ENCODE data around the gene CDK5RAP2.

CDK5RAP2 gene

DNA sequence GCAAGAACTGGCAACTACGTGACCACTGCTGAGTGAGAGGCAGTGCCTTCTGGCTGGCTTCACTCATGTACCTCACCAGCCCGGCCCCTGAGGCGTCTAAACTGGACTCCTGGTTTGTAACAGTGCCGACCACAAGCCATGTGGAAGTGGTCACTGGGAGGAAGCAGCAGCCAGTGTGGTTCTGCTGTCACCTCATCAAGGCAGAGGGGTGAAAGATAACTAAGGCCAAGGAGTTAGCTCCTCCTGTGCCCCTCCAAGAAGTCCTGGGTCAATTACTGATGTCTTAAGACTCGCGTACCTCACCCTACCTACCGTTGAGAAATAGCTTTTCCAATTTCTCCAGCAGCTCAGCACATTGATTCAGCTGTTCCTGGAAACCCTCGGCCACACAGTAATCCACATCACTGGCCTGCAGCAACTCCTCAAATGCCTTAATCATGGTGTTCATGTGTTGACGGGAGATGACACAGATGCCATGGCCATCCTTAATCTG is 142.9 kb downstream of the CDK5RAP2 start:
- peak; percentile 21 for DNase-seq (ENCODE audit: low spot score)

DNA sequence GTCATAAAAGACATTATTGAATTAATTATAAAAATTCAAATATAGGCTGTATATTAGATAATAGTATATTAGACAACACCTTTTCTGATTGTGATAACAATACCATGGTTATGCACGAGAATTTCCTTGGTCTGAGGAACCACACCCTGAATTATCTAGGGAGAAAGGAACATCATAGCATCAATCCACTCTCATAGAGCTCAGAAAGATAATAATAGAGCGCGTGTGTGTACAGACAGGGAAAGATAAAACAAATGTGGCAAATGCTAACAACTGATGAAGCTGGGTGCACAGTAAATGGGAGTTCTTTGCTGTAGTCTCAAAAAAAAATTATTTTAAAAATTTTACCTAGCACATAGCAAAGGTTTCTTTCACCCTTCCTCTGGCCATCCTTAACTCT is 143.5 kb downstream of the CDK5RAP2 start:
- no peak for DNase-seq (ENCODE audit: low spot score)

DNA sequence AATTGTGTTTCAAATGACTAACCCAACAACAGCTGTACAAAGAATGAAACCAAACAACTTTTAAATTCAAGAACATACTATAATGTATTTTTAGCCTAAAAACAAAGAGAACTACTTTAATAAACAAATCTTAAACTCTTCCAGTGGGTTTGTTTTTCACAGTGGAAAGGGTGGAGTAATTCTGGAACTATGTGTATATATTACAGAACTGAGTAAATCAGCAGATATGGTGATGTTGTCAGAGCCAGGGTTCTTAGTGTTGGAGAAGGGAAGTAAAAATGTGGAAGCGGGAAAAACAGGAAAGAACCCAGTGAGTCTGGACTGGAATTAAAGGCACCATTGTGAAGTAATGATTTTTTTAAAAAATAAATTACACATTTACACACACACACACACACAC is 144.9 kb downstream of the CDK5RAP2 start:
- no peak for DNase-seq (ENCODE audit: low spot score)

DNA sequence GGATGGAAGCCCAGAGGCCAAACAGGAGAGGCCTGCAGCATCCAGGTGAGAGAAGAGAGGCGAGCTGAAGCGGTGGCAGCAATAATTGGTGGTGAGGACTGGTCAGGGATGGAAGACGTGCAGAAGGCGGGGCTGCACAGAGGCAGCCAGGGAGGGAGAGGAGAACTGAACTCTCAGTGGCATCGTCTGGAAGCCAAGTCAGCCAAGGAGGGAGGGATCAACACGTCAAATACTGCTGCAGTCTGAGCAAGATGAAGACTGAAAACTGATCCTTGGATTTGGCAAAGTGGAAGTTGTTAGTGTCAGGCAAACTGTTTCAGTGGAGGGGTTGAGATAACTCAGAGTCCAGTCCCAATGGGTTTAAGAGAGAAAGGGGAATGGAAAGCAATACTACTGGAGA is 145.4 kb downstream of the CDK5RAP2 start:
- DNase-seq (ENCODE audit: low spot score), result no peak

DNA sequence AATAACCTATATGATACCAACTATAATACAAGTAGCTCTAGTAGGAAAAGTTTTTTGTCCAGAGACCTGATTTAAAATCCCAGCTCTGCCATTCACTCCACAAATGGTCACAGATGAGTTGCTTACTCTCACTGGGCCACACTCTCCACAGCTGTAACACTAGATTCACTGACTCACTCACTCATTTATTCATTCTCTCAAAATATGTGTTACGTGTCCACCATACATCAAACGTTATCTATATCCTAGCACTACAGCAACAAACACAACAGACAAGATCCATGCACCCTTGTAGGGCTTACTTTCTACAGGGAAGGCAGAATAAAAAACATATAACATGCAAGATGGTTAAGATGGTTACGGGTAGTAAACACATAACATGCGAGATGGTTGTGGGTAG is 146.3 kb downstream of the CDK5RAP2 start:
- DNase-seq (ENCODE audit: low spot score), result no peak

DNA sequence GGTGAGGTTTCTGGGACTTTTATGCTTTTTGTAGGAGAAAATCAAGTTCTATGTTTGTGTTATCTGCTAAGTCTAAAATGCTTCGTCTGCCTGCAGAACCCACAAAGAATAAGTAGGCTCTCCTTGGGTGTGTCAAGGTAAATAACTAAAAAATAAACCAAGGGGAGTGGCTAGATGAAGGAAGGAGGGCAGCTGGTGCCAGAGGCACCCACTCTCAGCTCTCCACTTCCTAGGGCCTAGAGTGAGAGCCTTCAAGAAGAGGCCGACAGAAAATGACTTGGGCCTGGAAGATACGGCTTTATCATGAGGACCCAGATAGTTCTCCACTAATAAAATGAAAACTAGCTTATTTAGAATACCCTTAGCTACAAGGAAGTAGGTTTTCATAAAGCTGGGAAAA is 147.4 kb downstream of the CDK5RAP2 start:
- DNase-seq (ENCODE audit: low spot score), result no peak

DNA sequence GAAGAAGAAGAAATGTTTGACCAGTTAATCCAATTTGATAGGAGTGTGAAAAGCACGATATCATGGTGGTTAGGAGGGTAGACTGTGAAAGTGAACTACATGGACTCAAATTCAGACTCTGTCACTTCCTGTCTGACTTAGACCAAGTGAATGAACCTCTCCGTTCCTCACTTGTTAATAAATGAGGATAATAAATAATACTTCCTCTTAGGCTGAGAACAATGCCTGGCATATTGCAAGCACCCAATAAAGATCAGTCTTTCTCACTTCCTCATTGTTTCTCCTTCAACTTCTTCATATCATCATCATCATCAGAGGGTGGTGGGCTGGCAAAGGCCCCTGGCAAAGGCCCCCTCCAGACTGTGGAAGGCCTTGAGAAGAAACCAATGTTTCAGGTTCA is 148.7 kb downstream of the CDK5RAP2 start:
- no peak for DNase-seq (ENCODE audit: low spot score)

DNA sequence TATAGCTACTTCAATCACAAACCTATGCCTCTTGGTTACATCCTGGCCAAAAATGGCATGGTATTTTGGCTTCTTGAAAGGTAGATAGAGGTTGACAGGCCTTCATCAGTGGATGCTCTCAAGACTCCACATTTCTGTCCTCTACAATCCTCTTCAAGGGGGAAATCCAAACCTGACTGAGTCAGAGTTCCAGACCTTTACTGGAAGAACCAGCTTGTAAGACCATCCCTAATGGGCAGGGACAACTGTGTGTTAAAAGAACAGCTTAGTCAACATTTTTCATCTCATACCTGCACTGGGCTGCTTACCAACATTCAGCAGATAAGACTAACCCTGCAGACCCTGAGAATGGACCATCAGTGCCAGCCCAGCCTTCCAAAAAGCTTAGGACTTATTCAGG is 155.7 kb downstream of the CDK5RAP2 start:
- DNase-seq (ENCODE audit: low spot score), result no peak

DNA sequence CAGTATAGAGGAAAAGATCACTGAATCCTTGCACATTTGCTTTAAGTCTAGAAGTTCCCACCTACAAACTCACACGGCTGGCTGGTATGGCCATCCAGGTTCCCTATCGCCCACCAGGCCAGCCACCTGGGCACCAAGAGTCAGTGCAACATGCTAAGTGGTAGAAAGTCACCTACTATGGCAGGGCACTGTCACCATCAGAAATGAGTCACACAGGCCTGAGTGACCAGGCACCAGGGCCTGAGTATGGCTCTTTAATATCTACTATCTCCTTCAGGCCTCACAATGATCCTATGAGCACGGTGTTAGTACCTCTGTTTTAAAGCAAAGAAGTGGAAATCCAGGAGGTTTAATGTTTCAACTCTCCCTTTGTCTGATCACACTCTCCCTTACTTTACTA is 156.2 kb downstream of the CDK5RAP2 start:
- DNase-seq (ENCODE audit: low spot score), result no peak

DNA sequence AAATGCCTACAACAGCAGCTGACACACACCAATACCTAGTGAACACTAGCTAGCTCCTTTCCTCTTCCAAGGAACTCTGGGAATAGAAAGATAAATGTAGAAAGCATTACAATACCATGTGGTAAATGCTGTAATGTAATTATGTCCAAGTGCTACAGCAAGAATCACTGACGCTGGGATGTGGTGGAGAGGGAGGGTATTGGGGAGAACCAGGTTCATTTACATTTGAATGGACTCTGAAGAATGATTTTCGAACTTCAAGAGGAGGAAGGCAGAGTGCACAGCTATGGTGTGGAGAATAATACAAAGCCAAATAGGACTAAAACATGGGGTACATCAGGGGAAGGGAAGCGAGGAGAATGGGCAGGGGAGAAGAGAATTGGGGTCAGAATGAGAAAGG is 158.0 kb downstream of the CDK5RAP2 start:
- no peak for DNase-seq (ENCODE audit: low spot score)

DNA sequence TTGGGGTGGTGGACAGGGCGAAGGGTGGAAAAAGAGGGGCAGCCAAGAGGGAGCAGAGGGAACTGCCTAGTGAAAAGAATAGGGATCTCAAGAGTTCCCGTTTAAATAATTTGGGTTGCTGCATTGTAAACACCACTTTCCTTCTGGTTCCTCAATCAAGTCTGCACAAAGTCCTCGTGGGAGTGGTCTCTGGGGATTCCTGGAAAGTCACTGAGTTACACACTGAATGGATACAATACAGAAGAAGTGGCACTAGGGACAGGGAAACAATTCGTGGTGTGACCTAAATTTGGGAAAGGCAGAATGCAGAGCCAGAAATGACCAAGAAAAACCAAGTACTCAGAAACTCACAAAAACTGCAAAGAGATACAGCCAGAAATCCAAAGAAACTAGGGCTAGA is 161.7 kb downstream of the CDK5RAP2 start:
- no peak for DNase-seq (ENCODE audit: low spot score)

DNA sequence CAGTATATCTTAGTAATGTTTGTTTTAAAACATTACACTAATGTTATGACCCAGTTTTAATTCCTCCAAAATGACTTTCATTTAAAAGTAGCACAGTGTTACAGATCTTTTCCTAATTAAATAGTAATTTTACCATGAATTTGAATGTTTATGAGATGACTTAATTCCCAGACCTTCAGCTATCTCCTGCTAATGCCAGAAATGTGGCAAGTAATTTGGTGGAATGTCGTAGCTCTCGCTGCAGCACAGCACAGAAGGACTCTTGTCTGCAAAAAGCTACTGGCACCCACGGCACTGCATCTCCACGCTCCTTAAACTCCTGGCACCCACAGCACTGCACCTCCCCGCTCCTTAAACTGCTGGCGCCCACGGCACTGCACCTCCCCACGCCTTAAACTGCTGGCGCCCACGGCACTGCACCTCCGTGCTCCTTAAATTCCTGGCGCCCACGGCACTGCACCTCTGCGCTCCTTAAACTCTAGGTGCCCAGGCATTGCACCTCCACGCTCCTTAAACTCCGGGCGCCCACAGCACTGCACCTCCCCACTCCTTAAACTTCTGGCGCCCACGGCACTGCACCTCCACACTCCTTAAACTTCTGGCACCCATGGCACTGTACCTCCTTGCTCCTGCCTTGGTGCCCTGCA is 163.1 kb downstream of the CDK5RAP2 start:
- no peak for DNase-seq (ENCODE audit: low spot score)

DNA sequence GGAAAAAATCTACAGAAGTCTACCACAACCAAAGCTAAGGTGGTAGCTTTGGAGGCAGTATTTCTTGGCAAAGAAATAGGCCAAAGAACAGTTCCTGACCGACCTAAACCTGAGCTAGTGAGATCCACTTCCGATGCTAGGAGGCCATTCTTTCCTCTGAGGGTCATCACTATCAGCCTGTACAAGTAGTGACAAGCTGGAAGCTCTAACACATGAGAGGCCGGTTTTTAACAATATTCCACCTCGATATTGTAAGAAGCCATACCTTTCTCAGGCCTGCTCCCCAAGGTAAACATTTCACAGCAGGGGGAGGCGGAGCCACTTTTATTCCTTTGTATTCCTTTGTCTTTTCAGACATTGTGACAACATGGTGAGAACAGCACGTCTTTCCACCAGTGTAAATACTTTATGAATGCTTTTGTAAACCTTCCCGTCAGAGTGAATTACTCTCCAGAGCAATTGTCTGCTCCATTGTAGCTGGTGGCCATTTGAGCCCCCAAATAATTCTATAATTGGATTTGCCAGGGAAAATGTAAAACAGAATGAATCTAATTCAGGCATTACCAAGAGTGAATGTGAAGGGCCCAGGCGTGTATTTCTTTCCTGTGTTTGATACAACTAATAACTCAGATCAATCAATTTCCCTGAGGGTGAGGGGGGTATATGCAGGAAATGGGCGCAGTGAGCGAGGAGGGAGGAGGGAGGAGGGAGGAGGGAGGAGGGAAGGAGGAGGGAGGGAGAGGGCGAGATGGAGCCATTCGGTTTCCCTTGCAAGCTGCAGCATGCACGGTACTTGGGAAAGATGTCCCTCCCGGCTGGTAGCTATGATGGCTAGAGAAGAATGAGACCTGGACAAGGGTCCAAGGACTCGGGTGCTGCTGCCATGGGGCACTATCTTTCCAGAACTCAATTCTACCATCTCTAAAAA is 166.6 kb downstream of the CDK5RAP2 start:
- DNase-seq (ENCODE audit: low spot score), result no peak

DNA sequence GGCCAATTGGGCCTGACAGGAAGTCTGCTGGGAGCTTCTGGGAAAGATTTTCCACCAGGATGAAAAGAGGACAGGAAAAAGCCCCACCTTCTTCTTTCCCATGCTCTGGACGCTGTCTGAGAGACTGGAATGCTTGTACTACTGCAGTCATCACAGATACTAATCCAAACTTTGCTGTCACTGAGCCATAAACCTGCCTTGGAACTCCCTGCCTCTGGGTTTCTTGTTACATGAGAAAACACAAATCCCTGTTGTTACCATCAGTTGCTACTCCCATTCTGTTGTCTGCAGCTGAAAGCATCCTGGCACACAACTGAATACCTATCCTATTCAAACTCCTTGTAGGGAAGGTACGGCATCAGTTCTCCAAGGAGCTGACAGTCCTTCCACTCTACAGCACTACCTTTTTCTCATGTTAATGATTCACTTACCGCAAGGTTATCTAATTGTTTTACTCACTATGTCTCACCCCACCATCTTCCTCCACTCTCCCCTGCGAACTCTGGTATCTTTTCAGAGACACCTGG is 167.5 kb downstream of the CDK5RAP2 start:
- no peak for DNase-seq (ENCODE audit: low spot score)

DNA sequence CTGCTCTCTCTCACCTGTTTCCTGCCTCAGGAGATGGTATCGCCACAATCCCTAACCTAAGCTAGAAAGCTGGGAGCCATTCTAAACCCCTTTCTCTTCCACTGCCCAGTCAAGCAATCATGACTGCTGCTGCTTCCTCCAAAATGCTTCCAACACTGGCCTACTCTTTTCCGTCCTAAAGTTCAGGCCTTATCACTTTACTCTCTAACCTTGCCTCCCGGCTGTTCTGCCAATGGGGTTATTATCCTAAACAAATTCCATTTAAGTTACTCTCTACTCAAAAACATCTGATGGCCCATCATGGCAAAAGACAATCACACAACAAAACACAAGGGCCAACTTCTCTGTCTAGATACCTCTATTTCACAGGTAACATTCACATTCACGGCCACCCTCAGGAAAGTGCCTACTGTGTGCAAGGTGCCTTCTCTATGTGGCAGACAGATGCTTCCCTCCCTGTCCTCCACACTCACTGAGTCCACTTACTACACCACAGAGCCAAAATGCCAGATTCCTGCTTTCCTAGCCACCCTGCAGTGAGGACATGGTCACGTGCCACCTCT is 168.0 kb downstream of the CDK5RAP2 start:
- no peak for DNase-seq (ENCODE audit: low spot score)

DNA sequence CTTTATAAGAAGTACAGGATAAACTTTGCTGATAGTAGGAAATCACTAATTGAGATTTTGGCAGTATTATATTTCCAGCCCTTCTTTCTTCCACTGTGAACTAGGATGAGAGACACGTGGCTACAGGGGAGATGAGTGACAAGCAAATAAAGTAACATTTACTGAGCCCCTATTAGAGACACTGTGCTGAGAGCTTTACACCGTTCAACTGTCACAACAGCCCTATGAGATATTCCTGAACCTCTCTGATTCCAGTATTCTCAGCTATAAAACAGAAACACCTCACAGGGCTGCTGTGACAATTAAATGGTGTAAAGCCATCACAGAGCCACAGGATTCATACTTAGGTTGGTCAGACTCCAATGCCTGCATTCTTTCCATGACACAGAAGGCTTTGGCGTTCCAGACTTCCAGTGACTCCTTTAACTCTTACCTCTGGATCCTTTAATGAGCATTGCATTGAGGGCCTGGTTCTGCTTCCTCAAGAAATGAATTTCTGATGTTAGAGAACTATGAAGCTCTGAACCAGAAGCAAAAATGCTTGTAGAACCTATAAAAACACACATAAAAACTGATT is 169.0 kb downstream of the CDK5RAP2 start:
- DNase-seq (ENCODE audit: low spot score), result no peak

DNA sequence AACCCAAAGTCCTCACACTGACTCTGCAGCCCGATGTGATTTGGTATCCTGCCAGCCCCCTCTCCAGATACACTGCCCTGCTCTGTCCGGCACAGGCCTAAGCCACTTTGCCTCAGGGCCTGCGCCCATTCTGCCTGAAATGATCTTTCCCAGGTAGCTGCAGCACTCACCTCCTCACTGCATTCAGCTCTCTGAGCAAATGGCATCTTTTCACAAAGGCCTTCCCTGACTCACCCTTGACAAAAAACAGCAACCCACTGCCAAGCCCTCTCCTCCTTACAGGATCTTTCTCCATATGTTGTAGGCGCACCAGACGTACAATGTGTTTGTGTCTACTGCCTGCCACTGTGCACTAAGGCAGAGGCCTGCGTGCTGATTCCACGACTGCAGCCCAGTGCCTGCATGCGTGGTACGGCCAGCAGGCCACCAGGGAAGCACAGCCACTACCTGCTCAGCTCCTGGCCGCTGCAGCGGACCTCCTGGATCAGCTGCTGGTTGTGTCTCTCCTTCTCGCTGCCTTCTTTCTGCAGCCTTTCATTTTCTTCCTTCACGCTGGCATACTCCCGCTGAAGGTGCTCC is 171.2 kb downstream of the CDK5RAP2 start:
- DNase-seq (ENCODE audit: low spot score), result no peak

DNA sequence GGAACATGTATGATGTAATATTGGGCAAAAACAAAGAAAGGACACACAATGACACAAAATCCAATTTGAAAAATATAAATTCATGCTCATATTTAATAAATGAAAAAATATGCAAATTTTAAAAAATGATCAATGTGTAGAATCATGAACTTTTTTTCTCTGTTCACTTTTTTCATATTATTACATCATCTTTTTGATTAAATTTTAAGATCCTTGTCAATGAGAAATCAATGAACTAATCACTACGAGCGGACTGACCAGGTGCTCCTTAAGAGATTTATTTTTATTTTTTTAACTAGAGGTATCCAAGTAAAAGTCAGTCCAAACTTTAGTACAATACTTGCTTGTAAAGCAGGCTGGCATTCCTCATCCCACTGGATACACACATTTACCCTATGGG is 174.1 kb downstream of the CDK5RAP2 start:
- no peak for DNase-seq (ENCODE audit: low spot score)

DNA sequence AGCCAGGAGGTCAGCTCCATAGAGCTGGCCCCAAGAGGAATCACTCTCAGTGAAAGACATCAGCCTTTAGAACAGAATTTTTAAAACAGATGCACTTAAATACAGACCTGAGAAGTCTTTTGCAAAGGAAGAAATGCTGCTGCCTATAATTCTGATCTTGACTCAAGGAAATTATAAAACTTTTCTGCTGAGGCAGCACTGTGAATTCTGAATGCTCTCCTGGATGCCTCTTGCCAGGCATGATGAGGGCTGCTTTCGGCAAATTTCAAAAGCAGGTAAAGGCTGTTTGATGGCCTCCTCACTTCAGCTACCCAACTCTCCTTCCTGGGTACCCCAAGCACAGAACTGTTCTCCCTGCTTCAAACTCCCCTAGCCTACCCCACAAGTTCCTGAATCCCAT is 174.8 kb downstream of the CDK5RAP2 start:
- no peak for DNase-seq (ENCODE audit: low spot score)

DNA sequence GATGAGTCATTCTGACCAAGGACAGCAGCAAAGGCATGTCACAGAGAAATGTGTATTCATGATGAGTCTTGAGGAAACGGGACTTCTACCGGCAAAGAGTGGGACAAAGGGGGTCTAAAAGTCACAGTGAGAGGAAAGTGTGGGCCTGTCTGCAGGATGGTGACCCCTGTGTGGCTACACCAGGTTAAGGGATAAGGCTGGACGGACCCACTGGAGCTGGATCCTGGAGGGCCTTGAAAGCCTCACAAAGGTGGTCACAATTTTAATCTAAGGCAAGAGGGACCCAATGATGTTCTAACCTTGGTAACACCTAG is 176.5 kb downstream of the CDK5RAP2 start:
- no peak for DNase-seq (ENCODE audit: low spot score)

DNA sequence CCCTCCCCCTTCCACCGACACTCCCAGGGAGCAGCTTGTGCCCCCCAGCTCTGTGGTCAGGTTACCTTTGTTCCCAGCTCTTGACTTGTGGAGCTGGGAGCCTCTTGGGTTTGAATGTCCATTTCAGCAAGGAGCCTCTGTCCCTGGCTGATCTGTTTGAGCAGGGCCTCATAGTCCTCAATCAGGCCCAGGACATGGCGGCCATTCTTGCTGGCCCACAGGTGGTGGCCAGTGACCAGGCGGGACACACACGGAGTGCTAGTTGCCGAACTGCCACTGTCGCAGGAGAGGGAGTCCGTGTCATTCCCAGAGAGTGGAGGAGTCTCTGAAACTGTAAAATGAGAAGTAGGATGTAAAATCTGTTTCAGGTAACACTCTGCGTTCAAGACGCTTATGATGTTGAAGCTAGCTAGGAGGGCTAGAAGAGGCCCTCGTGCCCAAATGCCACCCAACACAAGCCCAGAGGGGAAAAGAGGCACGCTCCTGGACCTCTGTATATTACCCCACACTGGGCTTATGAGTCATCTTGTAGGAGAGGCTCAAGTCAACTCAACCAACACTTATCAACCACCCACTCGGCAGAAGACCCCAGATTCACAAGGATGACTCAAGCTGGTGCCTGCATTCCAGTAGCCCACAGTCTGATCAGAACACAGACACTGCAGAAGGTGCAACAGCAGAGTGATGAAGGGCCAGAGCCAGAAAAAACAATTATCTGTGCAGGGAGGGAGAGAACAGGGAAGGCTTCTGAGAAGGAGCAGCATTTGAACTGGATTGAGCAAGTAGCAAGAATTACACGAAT is 177.0 kb downstream of the CDK5RAP2 start:
- DNase-seq (ENCODE audit: low spot score), result no peak
